ENCODE measurements around the gene PSAT1. TPM values are rescaled to one million over a fixed set of nuclear protein-coding genes. Genes with fewer than 3 reads are reported as not detected.

Gene PSAT1
- total and polyA plus RNA-seq, 2 donors from 2014 or later = 22.4 to 141 TPM

- H3K4me3 ChIP-seq (ENCODE audit: low read length in 3 of 3) = no peak overlapping the region
- FAIRE-seq = no peak
- intact Hi-C loops (cut with DNase I) = no loop called here
- H3K36me3 ChIP-seq (ENCODE audit: control insufficient read depth in 2 of 3, insufficient read depth in 3 of 3, low read length in 3 of 3) = peaks cover 2 to 5% (median 4%) of the 10 kb centered on the region in 3 donors
- no peaks in the 10 kb centered on the region for H3K9me3 ChIP-seq (ENCODE audit: control insufficient read depth in 2 of 3, insufficient read depth in 1 of 3, low read length in 3 of 3)
- peaks cover 0 to 4% (median 0%) of the 10 kb centered on the region in 3 donors for H3K4me1 ChIP-seq (ENCODE audit: control insufficient read depth in 2 of 3, insufficient read depth in 2 of 3, low read depth in 1 of 3, low read length in 3 of 3)
- DNase-seq = no peak
- TF ChIP-seq CTCF (IDR thresholded peaks at IDR 0.05; ENCODE audit: borderline replicate concordance, extremely low read depth, insufficient read depth) = no peak
- H3K27me3 ChIP-seq (ENCODE audit: control insufficient read depth, insufficient read depth, low read length) = no peaks in the 10 kb centered on the region
- H3K27ac ChIP-seq (ENCODE audit: low read depth in 2 of 2, low read length in 2 of 2) = no peak overlapping the region
- H3K9ac ChIP-seq (ENCODE audit: low read length in 3 of 3) = no peak overlapping the region
These were observed 23.2 kb downstream of the PSAT1 start for GRCh38 chr9:78320030-78320693.

- FAIRE-seq = no peak
- Histone ChIP-seq H3K4me1 (ENCODE audit: control insufficient read depth in 2 of 3, insufficient read depth in 2 of 3, low read depth in 1 of 3, low read length in 3 of 3) (peaks cover 0 to 10% (median 2%) of the 10 kb centered on the region in 3 donors), H3K9ac (ENCODE audit: low read length in 3 of 3) (no peak overlapping the region), H3K27ac (ENCODE audit: low read depth in 2 of 2, low read length in 2 of 2) (no peak overlapping the region), H3K27me3 (ENCODE audit: control insufficient read depth, insufficient read depth, low read length) (no peaks in the 10 kb centered on the region), H3K4me3 (ENCODE audit: low read length in 3 of 3) (no peak overlapping the region), H3K9me3 (ENCODE audit: control insufficient read depth in 2 of 3, insufficient read depth in 1 of 3, low read length in 3 of 3) (no peaks in the 10 kb centered on the region), H3K36me3 (ENCODE audit: control insufficient read depth in 2 of 3, insufficient read depth in 3 of 3, low read length in 3 of 3) (peaks cover 2 to 5% (median 4%) of the 10 kb centered on the region in 3 donors)
- intact Hi-C loops (cut with DNase I) = no loop called here
- DNase-seq = no peak
- TF ChIP-seq CTCF (IDR thresholded peaks at IDR 0.05; ENCODE audit: borderline replicate concordance, extremely low read depth, insufficient read depth) = no peak
These were observed 24.1 kb downstream of the PSAT1 start for GRCh38 chr9:78320875-78321496.

- Histone ChIP-seq H3K9ac (ENCODE audit: low read length in 3 of 3) (no peak overlapping the region), H3K27me3 (ENCODE audit: control insufficient read depth, insufficient read depth, low read length) (no peaks in the 10 kb centered on the region), H3K4me3 (ENCODE audit: low read length in 3 of 3) (no peak overlapping the region), H3K9me3 (ENCODE audit: control insufficient read depth in 2 of 3, insufficient read depth in 1 of 3, low read length in 3 of 3) (no peaks in the 10 kb centered on the region), H3K36me3 (ENCODE audit: control insufficient read depth in 2 of 3, insufficient read depth in 3 of 3, low read length in 3 of 3) (peaks cover 2 to 5% (median 4%) of the 10 kb centered on the region in 3 donors), H3K4me1 (ENCODE audit: control insufficient read depth in 2 of 3, insufficient read depth in 2 of 3, low read depth in 1 of 3, low read length in 3 of 3) (peaks cover 0 to 11% (median 2%) of the 10 kb centered on the region in 3 donors), H3K27ac (ENCODE audit: low read depth in 2 of 2, low read length in 2 of 2) (no peak overlapping the region)
- no peak for FAIRE-seq
- DNase-seq = no peak
- intact Hi-C loops (cut with DNase I) = no loop called here
- no peak for TF ChIP-seq CTCF (IDR thresholded peaks at IDR 0.05; ENCODE audit: borderline replicate concordance, extremely low read depth, insufficient read depth)
These were observed 24.6 kb downstream of the PSAT1 start for GRCh38 chr9:78321505-78321904.

All from kidney (tissue), 14 donors.